Fibroblast of the conjunctiva (primary cell): ENCODE measurements around the gene ECSCR.
A peak's percentile ranks its signal among the peaks of the same experiment; 100 is the strongest.
"Not testable (repeated sequence)": the region's sequence is repeated elsewhere in the genome, so short reads cannot be mapped to it uniquely, and the experiment has no call there.

Experiments used
- DNase-seq: peaks from one replicate; pipeline ENCODE4 v3.0.0-alpha.2; 2010; ENCODE audit warnings: low read depth

ECSCR gene

DNA sequence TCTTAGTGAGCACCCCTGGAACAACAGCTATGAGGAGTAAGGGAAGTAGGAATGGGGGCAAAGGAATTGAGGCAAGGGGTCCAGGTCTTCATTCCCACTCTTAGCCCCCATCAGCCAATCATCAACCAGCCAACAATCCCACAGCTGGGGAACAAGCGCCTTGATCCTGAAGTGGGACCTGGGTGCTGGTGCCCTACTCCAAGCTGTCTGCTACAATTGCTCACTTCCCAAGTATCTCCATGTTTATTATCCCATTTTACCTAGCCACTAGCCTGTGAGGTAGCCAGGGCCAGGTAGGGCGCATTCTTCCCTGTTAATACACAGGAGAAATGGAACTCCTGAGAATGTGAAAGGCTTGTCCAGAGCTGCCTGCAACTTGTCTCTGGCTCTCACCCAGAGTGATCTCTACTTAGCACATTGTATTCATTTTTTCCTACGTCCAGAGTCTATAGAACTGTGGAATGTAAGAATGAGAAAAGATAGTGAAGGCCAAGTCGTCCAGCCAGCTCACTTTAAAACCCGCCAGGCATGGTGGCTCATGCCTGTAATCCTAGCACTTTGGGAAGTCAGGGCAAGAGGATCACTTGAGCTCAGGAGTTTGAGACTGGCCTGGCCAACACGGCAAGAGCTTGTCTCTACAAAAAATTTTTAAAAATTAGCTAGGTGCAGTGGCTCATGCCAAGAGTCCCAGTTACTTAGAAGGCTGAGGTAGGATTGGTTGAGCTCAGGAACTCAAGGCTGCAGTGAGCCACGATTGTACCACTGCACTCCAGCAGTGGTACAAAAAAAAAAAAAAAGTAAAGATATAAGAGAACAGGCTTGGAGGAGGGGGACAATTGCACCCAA, 17.0 kb downstream of the ECSCR start:
- DNase-seq: peak; percentile 52

DNA sequence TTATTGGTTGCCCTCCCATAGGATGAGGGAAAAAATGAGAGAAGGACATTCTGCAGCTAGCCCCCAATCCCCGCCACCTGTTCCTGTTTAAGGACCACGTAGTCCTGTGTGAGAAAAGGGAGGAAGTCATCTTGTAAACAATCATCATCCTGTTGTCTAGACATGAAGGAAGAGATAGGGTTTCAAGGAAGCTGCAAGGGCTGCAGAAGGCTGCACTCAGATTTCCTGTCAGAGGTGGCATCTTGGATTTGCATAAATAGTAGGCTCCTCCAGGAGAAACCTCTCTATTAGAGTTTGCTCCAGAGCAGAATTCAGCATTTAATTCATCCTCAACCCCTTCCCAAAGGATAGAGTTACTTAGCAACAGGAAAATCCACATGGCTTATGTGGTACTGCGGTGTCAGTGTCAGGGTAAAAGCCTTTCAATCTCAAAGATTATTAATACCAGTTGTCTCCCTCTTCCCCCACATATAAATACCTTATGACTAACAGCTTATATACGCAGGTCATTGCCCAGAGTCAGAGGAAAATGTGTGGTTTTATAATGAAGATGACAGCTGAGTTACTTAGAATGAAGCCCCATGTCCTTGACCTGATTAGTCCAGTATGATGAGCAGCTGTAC, 18.6 kb downstream of the ECSCR start:
- peak; percentile 52 for DNase-seq

DNA sequence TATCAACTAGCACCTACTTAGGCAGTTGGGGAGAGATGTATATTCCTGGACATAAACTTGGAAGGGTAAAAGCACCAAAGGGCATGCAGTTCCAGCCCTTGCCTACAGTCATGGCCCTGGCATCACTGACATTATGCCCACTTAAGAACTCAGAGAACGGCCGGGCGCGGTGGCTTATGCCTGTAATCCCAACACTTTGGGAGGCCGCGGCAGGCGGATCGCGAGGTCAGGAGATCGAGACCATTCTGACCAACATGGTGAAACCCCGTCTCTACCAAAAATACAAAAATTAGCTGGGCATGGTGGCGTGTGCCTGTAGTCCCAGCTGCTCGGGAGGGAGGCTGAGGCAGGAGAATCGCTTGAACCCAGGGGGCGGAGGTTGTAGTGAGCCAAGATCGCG, 22.1 kb downstream of the ECSCR start:
- DNase-seq: not testable (repeated sequence)

DNA sequence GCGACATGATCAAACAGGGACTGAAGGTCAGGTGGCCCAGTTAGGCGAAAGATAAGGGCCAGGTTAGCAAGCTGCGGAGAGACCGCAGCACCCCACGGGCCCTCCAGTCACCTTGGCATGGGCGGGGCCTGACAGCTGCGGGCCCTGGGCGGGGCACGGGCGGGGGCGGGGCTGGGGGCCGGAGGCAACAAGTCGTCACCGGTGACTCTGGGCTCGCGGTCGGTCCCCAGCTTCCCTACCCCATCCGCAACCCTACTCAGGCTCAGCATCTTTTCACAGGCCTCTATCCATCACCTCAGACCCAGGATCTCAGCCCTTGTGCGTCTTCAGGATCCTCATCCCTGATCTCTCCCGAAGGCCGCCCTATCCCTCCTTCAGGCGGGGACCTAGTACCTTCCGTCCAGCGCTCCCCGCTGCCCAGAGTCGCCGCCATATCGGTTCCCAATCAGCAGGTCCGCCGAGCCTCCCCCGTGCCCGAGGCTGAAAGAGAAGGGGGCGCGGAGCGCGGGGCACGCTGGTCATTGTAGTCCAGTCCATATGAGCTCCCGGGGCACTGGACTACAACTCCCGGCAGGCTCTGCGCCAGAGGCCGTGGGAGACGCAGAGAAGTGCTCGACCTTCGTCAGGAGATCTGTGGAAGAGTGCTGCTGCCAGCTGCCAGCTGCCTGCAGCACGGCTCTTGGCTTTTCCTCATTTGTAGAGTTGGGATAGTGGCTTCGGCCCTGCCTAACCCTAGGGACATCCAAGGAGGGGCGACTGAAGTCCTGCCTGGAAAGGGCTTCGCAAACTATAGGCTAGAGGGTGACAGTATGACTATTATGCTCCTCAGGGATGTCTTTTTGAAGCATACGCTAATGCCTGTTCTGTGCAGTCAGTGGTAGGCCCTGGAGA, 23.3 kb downstream of the ECSCR start, which contains the start of gene DNAJC18:
Gene DNAJC18 (minus strand): TSS at position 513 of the 891 bp plus-strand sequence. CDS start 80 bp downstream, at position 433.
- DNase-seq: peak; percentile 82

DNA sequence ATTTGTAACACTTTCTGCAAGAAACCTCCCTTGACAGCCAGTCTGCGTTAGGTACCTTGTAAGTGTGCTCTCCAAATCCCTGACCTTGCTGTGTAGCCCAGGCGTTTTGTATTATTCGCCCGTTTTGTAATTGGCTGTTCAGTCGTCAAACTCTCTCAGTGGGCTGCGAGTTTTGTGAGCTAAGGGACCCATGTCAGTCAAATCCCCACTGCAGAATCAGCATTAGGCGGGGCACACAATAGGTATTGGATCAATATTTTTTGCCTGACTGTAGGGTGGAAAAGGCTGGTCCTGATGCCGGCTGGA, 23.9 kb downstream of the ECSCR start:
- no peak for DNase-seq

DNA sequence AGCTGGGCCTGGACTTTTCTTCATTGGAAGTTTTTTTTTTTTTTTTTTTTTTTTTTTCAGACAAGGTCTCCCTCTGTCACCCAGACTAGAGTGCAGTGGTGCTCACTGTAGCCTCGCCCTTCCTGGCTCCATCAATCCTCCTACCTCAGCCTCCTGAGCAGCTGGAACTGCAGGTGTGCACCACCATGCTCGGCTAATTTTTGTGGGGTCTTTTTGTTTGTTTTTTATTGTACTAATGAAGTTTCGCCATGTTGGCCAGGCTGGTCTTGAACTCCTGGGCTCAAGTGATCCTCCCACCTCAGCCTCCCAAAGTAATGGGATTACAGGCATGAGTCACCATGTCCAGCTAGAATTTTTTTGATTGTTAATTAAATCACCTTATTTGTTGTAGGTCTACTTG, 26.9 kb downstream of the ECSCR start:
- no peak for DNase-seq

DNA sequence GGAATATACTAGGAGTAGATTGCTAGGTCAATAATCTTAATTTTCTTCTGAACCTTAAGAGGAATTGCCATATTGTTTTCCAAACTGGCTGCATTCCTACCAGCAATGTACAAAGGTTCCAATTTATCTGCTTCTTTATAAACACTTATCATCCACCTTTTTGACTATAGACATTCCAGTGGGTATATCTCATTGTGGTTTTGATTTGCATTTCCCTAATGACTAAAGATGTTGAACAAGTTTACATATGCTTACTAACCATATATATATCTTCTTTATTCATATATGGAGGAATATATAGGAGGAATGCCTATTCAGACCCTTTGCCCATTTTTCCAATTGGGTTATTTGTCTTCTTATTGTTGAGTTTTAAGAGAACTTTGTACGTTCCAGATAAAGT, 30.8 kb downstream of the ECSCR start:
- DNase-seq: no peak

DNA sequence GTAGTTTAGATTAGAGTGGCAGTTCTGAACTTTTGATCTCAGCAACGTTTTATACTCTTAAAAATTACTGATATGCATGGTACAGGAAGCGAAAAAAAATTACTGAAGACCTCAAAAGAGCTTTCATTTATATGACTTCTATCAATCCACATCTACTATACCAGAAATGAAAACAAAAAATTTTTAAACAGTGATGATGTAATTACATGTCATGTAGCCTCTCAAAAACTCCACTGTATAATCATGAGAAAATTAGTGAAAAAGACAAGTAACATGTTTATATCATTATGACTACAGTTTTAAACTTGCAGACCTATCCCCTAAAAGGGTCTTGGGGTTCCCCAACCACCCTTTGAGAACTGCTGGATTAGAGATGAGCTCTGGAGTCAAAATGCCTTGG, 32.5 kb downstream of the ECSCR start:
- no peak for DNase-seq

DNA sequence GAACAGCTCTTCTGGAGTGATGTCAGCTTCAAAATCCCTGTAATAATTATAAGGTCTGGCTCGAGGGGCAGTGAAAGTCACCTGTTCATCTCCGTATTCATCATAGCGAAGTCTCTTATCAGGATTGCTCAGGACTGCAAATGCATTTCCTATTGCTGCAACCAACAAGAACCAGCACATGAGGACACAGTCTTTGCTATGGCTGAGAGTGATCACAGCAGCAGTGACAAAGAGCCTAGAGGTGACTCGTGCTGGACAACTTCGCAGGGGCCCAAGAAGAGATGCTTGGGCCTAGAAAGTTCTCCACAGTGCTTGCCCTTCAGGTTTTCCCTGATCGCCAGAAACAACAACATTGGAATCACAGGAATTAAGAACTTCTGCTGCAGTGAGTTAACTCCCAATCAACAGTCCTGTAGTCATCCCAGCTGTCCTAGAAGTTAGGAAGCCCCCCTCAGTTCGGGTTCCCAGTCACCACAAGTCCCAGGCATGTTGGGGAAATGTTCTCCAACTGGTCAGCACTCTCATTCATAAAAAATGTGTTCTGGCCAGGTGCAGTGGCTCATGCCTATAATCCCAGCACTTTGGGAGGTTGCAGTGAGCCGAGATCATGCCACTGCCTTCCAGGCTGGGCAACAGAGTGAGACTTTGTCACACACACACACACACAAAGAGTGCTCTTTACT, 36.2 kb downstream of the ECSCR start:
- no peak for DNase-seq

DNA sequence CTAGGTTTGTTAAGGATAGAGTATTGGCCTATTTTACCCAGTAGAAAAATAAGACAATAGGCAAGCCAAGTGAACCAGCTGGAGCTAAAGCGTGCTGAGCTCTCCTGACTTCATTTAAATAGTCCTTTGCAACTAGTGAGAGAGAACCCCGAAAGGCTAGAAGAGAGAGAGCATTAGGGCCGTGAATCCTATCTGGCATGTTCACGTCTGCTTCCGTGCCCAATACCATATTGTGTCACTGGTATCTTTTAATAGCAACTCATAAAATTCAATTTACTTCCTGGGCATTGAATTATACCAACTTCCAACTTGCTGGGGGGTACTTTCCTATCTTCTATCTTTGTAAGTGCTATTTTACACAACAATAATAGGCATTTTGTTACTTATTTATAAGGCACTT, 37.0 kb downstream of the ECSCR start:
- no peak for DNase-seq

DNA sequence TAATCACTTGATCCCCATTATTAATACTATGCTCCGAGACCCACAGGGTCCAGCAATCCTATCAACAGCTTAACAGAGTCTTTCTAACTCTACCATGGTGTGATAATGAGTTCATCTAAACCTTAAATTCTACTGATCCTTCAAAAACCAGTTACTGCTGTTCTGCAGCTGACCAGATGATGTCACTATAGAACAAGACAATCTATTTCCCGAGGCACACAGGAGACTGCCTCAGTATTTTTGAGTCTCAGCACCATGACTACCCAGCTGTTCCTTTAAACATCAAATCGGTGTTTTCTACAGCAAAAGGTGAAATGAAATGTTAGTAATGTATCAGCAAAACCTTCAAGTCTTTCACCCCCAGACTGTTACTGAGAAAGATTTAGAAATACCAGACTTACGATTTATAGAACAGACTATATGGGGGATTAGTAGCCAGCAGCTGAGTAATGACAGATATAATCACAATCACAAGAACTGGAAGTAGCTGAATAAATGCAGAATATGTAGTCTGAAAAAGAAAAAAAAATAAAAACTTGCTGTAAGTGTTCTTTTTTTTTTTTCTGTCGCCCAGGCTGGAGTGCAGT, 40.1 kb downstream of the ECSCR start:
- peak; percentile 65 for DNase-seq

DNA sequence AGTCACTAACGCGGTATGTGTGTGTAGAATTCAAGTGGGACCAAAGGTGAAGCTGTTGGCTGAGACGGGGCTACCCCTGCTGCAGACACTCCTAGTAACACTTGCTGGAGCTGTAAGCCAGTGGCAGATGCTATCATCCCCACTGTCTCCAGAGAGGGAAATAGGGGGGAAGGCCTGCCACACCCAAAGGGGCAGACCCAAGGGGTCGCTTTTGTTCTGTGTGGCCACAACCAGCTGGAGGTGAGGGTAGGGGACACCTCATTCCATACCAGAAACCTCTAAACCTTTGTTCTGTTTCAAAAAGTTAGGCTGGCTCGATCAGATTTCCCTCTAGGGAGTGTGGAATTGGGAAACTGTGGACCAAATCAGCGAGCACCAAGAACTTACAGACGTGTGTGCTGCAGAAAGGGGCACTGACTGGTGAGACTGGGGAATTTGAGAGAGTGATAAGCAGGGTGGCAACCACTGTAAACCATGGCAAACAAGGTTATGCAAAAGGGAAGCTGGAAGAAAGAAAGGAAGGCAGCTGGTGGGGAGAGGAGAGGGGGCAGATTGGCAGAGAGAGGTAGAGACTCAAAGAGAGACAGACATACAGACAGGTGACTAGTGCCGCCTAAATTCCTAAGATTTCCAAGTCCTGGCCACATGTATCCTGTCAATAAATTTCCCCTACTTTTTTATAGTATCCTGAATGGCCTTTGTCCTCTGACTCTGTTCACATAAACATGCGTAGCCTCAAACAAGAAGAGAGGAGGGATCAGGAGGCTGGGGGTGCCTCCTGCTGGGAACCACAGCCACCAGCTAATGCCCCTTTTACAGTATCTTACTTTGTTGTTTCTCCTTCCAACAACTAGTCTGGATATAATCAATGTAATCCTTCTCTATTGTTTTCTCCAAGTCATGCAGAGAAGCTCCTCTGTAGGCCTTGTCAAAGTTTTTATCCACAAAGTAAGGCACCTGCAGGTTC, 43.0 kb downstream of the ECSCR start:
- DNase-seq: no peak

DNA sequence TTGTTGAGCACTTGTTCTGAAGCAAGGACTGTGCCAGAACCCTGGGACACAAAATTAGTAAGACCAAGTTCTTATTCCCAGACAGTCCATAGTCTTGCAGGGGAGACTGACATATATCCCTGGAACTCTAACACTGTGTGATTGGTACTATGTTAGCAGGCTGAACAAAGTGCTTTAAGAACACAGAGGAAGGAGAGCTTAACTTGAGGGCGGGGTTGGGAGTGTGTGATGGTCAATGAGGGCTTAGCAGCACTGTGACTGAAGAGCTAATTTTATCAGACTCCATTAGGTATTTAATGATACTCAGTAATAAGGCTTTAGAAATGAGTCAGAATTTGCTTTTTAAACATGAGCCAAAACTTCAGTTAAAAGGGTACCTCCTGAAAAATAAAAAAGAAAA, 43.8 kb downstream of the ECSCR start:
- no peak for DNase-seq

DNA sequence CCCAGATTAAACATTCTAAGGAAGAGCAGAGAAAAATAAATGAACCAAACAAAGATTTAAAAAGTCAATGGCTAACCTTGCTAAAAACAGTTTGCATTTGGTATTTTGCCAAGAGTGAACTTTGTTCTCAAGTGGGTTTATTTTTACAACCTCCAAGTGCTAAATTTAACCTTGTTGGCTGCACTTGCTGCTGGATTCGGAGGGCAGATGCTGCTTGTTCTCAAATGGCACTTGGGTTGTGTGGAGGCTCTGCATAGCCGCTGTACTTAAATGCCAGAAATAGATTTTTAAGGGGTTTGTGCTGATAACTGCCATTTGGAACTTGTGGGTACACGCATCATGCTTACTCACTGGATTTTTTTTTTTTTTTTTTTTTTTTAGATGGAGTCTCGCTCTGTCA, 45.3 kb downstream of the ECSCR start:
- no peak for DNase-seq

DNA sequence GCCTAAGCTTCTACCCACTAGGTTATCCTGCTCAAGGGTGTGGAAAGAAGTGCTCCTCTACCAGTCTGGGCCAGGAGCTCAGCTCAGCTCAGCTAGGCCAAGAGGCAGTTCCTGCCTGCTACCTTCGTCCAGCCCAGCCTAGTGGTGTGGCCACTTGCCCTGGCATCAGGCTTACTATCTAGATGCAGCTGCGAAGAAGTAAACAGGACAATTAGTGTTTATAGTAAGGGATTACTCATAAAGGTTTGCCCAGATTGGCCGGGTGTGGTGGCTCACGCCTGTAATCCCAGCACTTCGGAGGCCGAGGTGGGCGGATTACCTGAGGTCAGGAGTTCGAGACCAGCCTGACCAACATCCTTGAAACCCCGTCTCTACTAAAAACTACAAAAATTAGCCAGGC, 45.9 kb downstream of the ECSCR start:
- no peak for DNase-seq

DNA sequence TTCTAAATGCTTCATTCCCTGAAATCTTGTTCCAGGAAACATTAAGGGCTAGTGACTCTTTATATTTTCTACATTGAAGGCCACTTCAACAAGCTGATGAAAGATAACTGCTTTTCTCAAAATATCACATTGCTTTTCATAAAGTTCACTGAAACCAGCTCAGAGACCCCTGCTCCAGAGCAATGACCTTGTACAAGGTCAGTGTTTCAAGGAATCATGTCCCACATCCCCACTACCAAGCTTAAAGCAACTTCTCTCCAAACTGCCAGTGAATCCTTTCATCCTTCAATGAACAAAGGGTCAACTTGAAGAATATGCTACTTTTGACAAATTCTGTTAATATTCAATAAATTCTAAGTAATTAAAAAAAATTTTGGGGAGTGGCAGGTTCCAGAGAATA, 46.7 kb downstream of the ECSCR start:
- no peak for DNase-seq

DNA sequence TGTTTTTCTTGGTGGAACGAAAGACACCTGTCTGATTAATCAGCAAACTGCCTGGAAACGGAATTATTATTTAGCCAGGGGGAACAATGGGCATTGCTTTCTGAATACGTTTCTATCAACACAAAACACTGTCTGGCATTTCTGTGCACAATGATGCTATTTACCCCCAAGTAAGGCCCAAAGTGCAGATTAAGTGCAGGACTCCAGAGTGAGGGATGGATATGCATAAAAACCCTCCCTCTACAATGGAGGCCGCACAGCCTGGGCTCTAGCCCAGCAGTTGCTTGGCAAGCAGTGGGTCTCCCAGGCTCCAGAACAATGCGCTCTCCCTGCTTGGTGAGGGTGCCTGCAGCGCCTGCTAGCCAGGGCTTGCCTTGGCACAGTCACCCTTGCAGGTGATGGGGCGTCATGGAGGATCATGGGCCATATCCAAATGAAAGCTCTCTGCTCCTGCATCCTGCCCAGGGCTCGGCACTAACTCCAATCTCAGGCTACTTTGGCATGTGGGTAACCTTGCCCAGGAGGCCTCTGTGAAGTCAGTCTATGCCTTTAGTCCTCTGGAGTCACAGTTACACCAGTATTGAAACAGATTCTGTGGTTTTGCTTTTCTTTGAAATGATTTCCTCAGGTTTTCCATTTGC, 47.2 kb downstream of the ECSCR start:
- no peak for DNase-seq

DNA sequence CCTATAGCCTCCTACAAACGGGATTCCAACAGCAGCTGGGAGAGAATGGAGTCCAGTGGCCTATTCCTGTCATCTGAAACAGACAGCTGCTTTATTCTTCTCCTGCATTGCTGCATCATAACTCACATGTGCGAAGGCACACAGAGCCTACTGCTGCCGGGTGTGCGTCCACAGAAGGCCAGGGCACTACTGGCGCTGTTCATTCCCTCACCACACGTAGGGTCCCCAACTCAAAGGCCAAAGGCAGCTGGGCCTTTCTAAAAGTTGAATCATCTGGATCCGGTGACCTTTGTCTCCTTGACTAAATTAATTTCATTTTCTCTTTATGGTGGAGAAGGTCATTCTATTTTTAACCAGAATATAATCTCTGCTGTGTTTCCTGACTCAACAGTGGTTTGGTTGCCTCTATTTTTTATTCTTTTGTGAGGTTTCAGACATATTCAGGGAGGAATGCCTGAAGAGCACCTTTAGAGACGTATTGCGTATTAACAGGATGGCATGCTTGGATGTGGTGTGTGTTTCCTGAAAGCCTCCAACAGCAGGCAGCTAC, 47.9 kb downstream of the ECSCR start:
- no peak for DNase-seq

DNA sequence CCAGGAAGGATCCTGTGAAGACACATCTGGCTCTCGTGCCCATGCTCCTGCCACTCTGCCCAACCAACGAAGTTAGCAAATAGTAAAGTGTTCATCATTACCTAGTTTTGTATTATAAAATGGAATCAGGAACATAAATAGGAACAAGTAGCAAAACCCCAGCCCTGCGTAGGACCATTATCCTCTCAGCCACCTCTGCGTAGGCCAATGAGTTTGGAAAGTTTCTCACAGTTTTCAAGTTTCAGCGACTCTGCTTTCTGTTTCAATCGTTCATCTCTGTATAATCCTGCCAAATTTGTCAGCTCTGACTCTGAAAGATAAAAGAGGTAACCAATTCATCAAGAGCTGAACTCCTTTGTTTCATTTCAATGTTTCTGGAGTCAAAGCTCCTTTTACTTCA, 48.6 kb downstream of the ECSCR start:
- DNase-seq: no peak

DNA sequence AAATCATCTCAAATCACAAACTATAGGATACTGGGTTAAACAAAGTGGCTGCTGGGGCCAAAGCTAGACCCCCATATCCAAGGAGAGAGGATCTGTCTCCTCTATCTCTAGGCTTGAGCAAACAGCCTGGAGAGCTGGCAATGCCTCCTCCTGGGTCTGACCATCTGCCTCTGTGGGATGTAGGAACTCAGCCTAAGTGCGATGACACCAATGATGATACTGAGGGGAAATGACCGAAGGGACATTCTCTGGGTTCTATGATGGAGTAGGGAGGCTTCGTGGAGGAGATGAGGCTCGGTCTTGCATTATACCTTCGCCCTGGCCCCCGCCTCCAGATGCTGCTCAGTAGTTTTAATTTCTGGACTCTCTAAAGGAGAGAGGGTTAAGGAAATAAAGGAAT, 49.4 kb downstream of the ECSCR start:
- no peak for DNase-seq
